ENCODE data around the gene RPL3.

The RPL3 gene

GRCh38 chr22:39282645-39283321 is 36.6 kb downstream of the RPL3 start:
- Histone ChIP-seq H3K9me3 (ENCODE audit: control insufficient read depth, low read depth, low read length) (no peaks in the 10 kb centered on the region), H3K27me3 (ENCODE audit: control insufficient read depth, insufficient read depth, low read length) (no peaks in the 10 kb centered on the region), H3K36me3 (ENCODE audit: control insufficient read depth, low read depth, low read length) (no peaks in the 10 kb centered on the region), H3K9ac (ENCODE audit: low read length) (no peak overlapping the region), H3K27ac (ENCODE audit: low read length) (no peak overlapping the region), H3K4me3 (ENCODE audit: low read length) (no peak overlapping the region), H3K4me1 (ENCODE audit: control insufficient read depth, low read depth, low read length) (peaks cover 11% of the 10 kb centered on the region)

GRCh38 chr22:39281126-39281525 is 38.3 kb downstream of the RPL3 start:
- Histone ChIP-seq H3K36me3 (ENCODE audit: control insufficient read depth, low read depth, low read length) (no peaks in the 10 kb centered on the region), H3K27ac (ENCODE audit: low read length) (no peak overlapping the region), H3K9ac (ENCODE audit: low read length) (no peak overlapping the region), H3K9me3 (ENCODE audit: control insufficient read depth, low read depth, low read length) (no peaks in the 10 kb centered on the region), H3K4me1 (ENCODE audit: control insufficient read depth, low read depth, low read length) (peaks cover 11% of the 10 kb centered on the region), H3K27me3 (ENCODE audit: control insufficient read depth, insufficient read depth, low read length) (no peaks in the 10 kb centered on the region), H3K4me3 (ENCODE audit: low read length) (no peak overlapping the region)

- no peak overlapping the region for H3K4me3 ChIP-seq (ENCODE audit: low read length)
- H3K9ac ChIP-seq (ENCODE audit: low read length): no peak overlapping the region
- no peaks in the 10 kb centered on the region for H3K36me3 ChIP-seq (ENCODE audit: control insufficient read depth, low read depth, low read length)
- H3K27ac ChIP-seq (ENCODE audit: low read length): no peak overlapping the region
- no peaks in the 10 kb centered on the region for H3K27me3 ChIP-seq (ENCODE audit: control insufficient read depth, insufficient read depth, low read length)
- H3K9me3 ChIP-seq (ENCODE audit: control insufficient read depth, low read depth, low read length): no peaks in the 10 kb centered on the region
- peaks cover 11% of the 10 kb centered on the region for H3K4me1 ChIP-seq (ENCODE audit: control insufficient read depth, low read depth, low read length)
These were observed 39.2 kb downstream of the RPL3 start for GRCh38 chr22:39280250-39280649.

GRCh38 chr22:39279170-39279850 is 40.1 kb downstream of the RPL3 start:
- Histone ChIP-seq H3K9ac (ENCODE audit: low read length) (no peak overlapping the region), H3K9me3 (ENCODE audit: control insufficient read depth, low read depth, low read length) (no peaks in the 10 kb centered on the region), H3K36me3 (ENCODE audit: control insufficient read depth, low read depth, low read length) (no peaks in the 10 kb centered on the region), H3K27me3 (ENCODE audit: control insufficient read depth, insufficient read depth, low read length) (no peaks in the 10 kb centered on the region), H3K4me3 (ENCODE audit: low read length) (no peak overlapping the region), H3K4me1 (ENCODE audit: control insufficient read depth, low read depth, low read length) (peaks cover 11% of the 10 kb centered on the region), H3K27ac (ENCODE audit: low read length) (no peak overlapping the region)

GRCh38 chr22:39278040-39278439 is 41.4 kb downstream of the RPL3 start:
- no peak overlapping the region for H3K4me3 ChIP-seq (ENCODE audit: low read length)
- H3K36me3 ChIP-seq (ENCODE audit: control insufficient read depth, low read depth, low read length): no peaks in the 10 kb centered on the region
- H3K27ac ChIP-seq (ENCODE audit: low read length): no peak overlapping the region
- peaks cover 11% of the 10 kb centered on the region for H3K4me1 ChIP-seq (ENCODE audit: control insufficient read depth, low read depth, low read length)
- no peaks in the 10 kb centered on the region for H3K27me3 ChIP-seq (ENCODE audit: control insufficient read depth, insufficient read depth, low read length)
- no peak overlapping the region for H3K9ac ChIP-seq (ENCODE audit: low read length)
- no peaks in the 10 kb centered on the region for H3K9me3 ChIP-seq (ENCODE audit: control insufficient read depth, low read depth, low read length)

- H3K27me3 ChIP-seq (ENCODE audit: control insufficient read depth, insufficient read depth, low read length): no peaks in the 10 kb centered on the region
- no peaks in the 10 kb centered on the region for H3K9me3 ChIP-seq (ENCODE audit: control insufficient read depth, low read depth, low read length)
- peaks cover 11% of the 10 kb centered on the region for H3K4me1 ChIP-seq (ENCODE audit: control insufficient read depth, low read depth, low read length)
- no peak overlapping the region for H3K4me3 ChIP-seq (ENCODE audit: low read length)
- H3K27ac ChIP-seq (ENCODE audit: low read length): no peak overlapping the region
- no peak overlapping the region for H3K9ac ChIP-seq (ENCODE audit: low read length)
- no peaks in the 10 kb centered on the region for H3K36me3 ChIP-seq (ENCODE audit: control insufficient read depth, low read depth, low read length)
These were observed 42.2 kb downstream of the RPL3 start for GRCh38 chr22:39277142-39277607.

GRCh38 chr22:39276440-39277141 is 42.8 kb downstream of the RPL3 start:
- H3K9ac ChIP-seq (ENCODE audit: low read length): no peak overlapping the region
- no peaks in the 10 kb centered on the region for H3K36me3 ChIP-seq (ENCODE audit: control insufficient read depth, low read depth, low read length)
- H3K4me1 ChIP-seq (ENCODE audit: control insufficient read depth, low read depth, low read length): peaks cover 11% of the 10 kb centered on the region
- no peaks in the 10 kb centered on the region for H3K9me3 ChIP-seq (ENCODE audit: control insufficient read depth, low read depth, low read length)
- no peak overlapping the region for H3K27ac ChIP-seq (ENCODE audit: low read length)
- H3K27me3 ChIP-seq (ENCODE audit: control insufficient read depth, insufficient read depth, low read length): no peaks in the 10 kb centered on the region
- H3K4me3 ChIP-seq (ENCODE audit: low read length): no peak overlapping the region

GRCh38 chr22:39275814-39276439 is 43.5 kb downstream of the RPL3 start:
- Histone ChIP-seq H3K27me3 (ENCODE audit: control insufficient read depth, insufficient read depth, low read length) (no peaks in the 10 kb centered on the region), H3K4me3 (ENCODE audit: low read length) (no peak overlapping the region), H3K9ac (ENCODE audit: low read length) (no peak overlapping the region), H3K4me1 (ENCODE audit: control insufficient read depth, low read depth, low read length) (peaks cover 8% of the 10 kb centered on the region), H3K9me3 (ENCODE audit: control insufficient read depth, low read depth, low read length) (no peaks in the 10 kb centered on the region), H3K27ac (ENCODE audit: low read length) (no peak overlapping the region), H3K36me3 (ENCODE audit: control insufficient read depth, low read depth, low read length) (no peaks in the 10 kb centered on the region)

- Histone ChIP-seq H3K9ac (ENCODE audit: low read length) (no peak overlapping the region), H3K9me3 (ENCODE audit: control insufficient read depth, low read depth, low read length) (no peaks in the 10 kb centered on the region), H3K4me3 (ENCODE audit: low read length) (no peak overlapping the region), H3K27ac (ENCODE audit: low read length) (no peak overlapping the region), H3K27me3 (ENCODE audit: control insufficient read depth, insufficient read depth, low read length) (no peaks in the 10 kb centered on the region), H3K4me1 (ENCODE audit: control insufficient read depth, low read depth, low read length) (peaks cover under 1% of the 10 kb centered on the region), H3K36me3 (ENCODE audit: control insufficient read depth, low read depth, low read length) (no peaks in the 10 kb centered on the region)
These were observed 45.2 kb downstream of the RPL3 start for GRCh38 chr22:39273950-39274887.

GRCh38 chr22:39270792-39271191 is 48.6 kb downstream of the RPL3 start:
- H3K4me3 ChIP-seq (ENCODE audit: low read length): no peak overlapping the region
- H3K36me3 ChIP-seq (ENCODE audit: control insufficient read depth, low read depth, low read length): no peaks in the 10 kb centered on the region
- no peaks in the 10 kb centered on the region for H3K4me1 ChIP-seq (ENCODE audit: control insufficient read depth, low read depth, low read length)

More at GRCh38 chr22:39270792-39271191, 48.6 kb downstream of the RPL3 start:
- no peaks in the 10 kb centered on the region for H3K9me3 ChIP-seq (ENCODE audit: control insufficient read depth, low read depth, low read length)
- no peaks in the 10 kb centered on the region for H3K27me3 ChIP-seq (ENCODE audit: control insufficient read depth, insufficient read depth, low read length)
- H3K27ac ChIP-seq (ENCODE audit: low read length): no peak overlapping the region
- no peak overlapping the region for H3K9ac ChIP-seq (ENCODE audit: low read length)
